Fibroblast of skin of left biceps (primary cell): Measurements from ENCODE around the gene COL25A1.

Source experiments
- DNase-seq, 2 experiments: peaks; one replicate each; pipeline ENCODE4 v3.0.0-alpha.2; 2013; ENCODE audit warnings: low read depth in 2 of 2

The COL25A1 gene

DNA sequence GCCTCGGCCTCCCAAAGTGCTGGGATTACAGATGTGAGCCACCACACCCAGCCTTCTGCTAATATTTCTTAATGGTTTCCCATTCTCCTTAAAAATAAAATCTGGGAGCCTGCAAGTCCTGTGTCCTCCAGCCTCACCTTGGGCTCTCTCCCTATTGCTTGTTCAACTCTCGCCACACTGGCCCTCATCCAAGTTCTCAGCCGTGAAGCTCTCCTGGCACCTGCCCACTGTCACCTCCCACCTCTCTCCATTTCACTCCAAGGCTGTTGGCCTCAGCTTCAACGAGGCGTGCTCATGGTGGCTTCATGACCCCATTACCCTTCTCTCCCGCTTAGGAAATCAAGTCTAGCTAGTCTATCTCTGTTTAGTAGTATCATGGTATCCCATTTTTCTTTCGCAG, 530.1 kb downstream of the COL25A1 start:
- DNase-seq = no peak

DNA sequence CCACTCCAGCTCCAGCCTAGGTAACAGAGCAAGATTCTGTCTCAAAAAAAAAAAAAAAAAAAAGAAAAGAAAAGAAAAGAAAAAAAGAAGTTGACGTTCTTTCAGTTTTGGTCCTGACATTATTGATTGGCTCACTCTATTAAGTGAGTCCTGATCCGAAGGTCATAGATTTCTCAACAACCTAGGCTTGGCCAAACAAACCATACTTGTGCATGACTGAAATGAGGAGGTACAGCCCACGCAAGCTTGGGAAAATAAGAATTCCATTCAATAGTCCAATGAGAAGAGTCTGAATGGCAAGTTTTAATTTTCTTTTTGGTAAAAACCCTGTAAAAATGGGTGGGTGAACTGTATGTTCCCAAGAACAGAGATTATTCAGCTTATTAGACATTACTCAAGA, 536.4 kb downstream of the COL25A1 start:
- no peak for DNase-seq

DNA sequence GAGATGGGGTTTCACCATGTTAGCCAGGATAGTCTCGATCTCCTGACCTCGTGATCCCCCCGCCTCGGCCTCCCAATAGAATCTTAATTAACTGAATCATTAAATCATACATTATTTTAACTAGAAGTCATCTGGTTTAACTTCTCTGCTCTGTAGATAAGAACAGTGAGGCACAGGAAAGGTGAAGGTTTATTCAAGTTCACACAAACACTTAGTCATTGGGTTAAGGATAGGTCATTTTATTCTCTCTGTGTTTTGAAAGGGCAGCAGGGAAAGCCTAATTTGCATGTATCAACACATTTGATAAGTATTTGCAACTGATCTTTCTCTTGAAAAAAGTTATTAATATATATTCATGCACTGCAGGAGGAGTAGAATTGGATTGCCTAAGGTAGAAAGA, 538.5 kb downstream of the COL25A1 start:
- no peak for DNase-seq

DNA sequence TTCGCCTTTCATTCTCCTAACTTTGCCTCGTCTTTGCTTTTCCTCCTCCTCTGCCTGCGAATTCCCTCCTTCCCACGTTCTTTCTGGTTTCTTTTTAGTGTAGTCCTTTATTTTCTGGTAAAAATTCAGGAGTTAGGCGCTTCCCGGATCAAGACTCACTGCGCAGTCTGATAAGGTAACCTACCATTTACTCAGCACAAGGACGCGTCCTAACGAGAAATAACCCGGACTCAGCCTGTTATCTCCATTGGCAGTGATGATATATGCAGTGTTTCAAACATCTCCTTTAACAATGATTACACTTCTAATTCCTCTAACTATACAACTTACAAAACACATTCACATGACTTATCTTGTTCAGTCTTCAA, 539.2 kb downstream of the COL25A1 start:
- no peak for DNase-seq

DNA sequence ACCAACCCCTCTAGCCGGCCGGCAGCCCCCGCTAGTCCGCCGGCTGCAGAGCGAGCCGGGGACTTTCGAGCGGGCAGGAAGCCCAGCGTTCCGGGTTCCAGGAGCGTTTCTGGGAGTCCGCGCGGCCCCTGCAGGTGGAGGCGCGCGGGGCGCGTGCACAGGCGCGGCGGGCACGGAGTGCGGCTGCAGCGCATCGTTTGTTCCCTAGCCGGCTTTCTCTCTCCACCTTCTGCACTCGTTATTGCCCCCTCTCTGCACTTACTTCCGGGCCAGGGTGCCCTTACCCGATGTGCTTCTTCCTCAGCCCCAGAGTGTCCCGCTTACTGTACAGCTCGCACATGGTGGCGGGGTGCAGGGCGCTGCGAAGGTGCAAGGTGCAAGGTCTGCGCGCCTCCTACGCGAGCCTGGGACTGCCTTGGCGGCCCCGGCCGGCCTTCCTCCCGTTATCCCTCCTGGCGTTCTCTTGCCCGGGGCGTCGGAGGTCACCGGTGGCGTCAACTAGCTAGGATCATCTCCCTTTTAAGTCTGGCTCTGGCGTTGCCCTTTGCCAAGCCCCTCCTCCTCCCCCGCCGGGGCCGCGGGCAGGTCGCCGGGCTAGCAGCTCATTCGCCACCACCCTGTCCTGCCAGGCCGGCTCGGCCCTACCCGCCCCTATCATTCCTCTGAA, 539.8 kb downstream of the COL25A1 start, which contains the start of gene ETNPPL:
TSS of gene ETNPPL (minus strand) at position 495 of the 667 bp plus-strand sequence. CDS start at position 340, 155 bp downstream.
- no peak for DNase-seq
